COLO829 (cell line): ENCODE data around the gene TIMM13.
A peak's percentile ranks its signal among the peaks of the same experiment; 100 is the strongest.

Experiments
- DNase-seq: peaks from one replicate; pipeline ENCODE4 v3.0.0; 2012; ENCODE audit warnings: low spot score

Gene TIMM13

DNA sequence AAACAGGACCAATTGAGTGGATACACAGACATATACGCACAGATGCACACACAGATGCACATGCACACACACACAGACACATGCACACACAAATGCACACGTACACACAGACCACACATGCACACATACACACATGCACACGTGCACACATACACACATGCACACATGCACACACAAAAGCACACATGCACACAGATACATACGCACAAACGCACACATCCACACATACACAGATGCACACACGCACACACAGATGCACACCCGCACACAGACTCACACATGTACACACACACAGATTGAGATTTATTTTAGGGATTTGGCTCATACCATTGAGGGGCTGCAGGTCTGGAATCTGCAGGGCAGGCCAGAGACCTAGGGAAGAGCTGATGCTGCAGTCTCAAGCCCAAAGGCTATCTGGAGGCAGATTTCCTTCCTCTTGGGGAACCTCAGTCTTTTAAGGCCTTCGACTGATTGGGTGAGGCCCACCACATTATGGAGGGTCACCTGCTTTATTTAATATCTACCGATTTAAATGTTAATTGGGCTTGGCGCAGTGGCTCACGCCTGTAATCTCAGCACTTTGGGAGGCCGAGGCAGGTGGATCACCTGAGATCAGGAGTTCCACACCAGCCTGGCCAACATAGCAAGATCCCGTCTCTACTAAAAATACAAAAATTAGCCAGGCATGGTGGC, 44.7 kb downstream of the TIMM13 start:
- no peak for DNase-seq

DNA sequence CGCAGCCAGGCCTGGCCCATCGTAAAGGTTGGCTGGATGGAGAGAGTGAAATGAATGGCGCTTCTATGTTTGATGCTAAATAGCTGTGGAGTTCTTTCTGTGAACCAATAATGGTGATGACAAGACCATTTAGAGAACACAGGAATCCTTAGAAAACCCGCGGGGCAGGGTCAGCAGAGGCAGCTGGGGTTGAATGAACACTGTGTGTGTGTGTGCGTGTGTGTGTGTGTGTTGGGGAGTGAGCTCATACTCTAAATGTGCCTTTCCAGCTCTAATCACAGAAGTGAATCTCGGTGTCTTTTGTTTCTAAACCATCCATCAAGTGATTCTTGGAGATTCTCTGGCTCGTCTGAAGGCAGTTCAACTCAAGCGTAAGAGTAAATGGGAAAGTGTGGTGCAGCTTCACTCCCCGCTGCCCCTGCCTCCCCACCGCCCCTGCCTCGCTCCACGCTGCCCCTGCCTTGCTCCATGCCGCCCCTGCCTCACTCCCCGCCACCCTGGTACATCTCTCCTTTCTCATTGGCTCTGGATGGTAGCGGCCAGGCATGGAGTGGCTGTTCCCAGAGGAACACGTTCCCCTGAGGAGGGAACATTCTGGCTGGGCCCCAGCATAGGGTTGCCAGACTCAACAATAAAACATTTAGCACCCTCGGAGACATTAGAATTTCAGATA, 46.1 kb downstream of the TIMM13 start:
- DNase-seq = peak; percentile 71

DNA sequence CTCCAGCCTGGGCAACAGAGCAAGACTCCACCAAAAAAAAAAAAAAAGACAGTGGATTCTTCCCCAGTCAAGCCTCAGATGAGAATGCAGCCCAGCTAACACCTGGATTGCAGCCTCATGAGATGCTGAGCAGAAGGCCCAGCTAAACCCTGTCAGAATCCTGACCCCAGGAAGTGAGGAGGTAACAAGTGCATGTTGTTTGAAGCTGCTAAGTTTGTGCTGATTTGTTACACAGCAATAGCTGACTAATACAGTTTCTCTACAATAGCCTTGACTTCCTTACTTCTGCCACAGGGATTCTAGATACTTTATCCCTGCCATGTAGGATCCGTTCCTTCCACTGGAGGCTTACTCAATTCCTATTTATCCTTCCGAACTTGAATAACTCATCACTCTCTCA, 46.8 kb downstream of the TIMM13 start:
- no peak for DNase-seq

DNA sequence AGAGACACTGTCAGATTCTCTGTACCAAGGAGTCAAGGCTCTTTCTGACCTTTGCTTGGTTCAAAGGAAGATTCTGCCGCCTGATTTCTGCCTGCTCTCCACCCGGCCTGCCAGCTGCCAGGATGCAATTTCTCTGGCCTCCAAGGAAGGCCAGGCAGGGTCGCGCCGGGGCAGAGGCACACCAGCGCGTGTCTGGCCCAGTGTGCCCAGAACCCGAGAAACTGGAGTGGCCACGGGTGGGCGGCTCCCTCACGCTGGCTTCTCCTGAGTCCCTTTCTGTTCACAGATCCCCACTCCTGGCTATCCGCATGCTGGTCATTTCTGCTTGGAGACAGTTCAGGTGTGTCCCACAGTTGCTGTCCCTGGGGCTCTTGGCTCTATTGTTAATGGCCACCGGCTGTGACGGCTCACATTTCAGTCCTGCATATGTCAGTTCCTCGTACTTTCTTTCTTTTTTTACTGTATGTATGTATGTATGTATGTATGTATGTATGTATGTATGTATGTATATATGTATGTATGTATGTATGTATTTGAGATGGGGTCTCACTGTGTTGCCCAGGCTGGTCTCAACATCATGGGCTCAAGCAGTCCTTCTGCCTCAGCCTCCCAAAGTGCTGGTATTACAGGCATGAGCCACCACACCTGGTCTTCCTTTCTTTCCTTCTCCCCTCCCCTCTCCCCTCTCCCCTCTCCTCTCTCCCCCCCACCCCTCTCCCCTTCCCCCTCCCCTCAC, 50.4 kb downstream of the TIMM13 start:
- no peak for DNase-seq
